Activated CD4-positive, alpha-beta T cell treated with anti-CD3 and anti-CD28 coated beads for 36 hours (primary cell): ENCODE results near the gene HEXD. TPM values are rescaled to one million over a fixed set of nuclear protein-coding genes. Genes with fewer than 3 reads are reported as not detected.
"Not testable (repeated sequence)": the region's sequence is repeated elsewhere in the genome, so short reads cannot be mapped to it uniquely, and the experiment has no call there.

Experiments used
- ATAC-seq: fragments of 200-7000 bp; cut with Tn5 transposase; one replicate; pipeline ENCODE4 v1.10.0; 2021; ENCODE audit warnings: mild to moderate bottlenecking, moderate library complexity
- CTCF ChIA-PET: fragments of 350-600 bp; sonication (Branson Sonifier 250); formaldehyde crosslinking; loops from one replicate; lab custom pipeline; 2021; ENCODE audit warnings: antibody characterized with exemption; lab: Charles Lee
- POLR2A ChIA-PET: fragments of 350-600 bp; sonication (Branson Sonifier 250); formaldehyde crosslinking; loops from one replicate; lab custom pipeline; 2021; ENCODE audit warnings: antibody characterized with exemption, inconsistent platforms; lab: Charles Lee
- DNase-seq: peaks from one replicate; pipeline ENCODE4 v3.0.0-alpha.2; 2020
- H3K27ac Mint-ChIP-seq: one replicate; pipeline ENCODE4 v1.8.0; 2021; ENCODE audit warnings: mixed read lengths
- H3K27me3 Mint-ChIP-seq: one replicate; pipeline ENCODE4 v1.8.0; 2021; ENCODE audit warnings: mixed read lengths
- H3K36me3 Mint-ChIP-seq: one replicate; pipeline ENCODE4 v1.8.0; 2021; ENCODE audit warnings: low read depth, mixed read lengths
- H3K4me1 Mint-ChIP-seq: one replicate; pipeline ENCODE4 v1.8.0; 2021; ENCODE audit warnings: mixed read lengths
- H3K4me3 Mint-ChIP-seq: one replicate; pipeline ENCODE4 v1.8.0; 2021; ENCODE audit warnings: mild to moderate bottlenecking, moderate library complexity, mixed read lengths
- H3K9me3 Mint-ChIP-seq: one replicate; pipeline ENCODE4 v1.8.0; 2021; ENCODE audit warnings: low read depth, mixed read lengths
- intact Hi-C, 2 experiments: fragments of 100-400 bp; cut with DNase I in 1 of 2; cut with micrococcal nuclease in 1 of 2; formaldehyde crosslinking; loops; one replicate each; pipeline versions ENCODE4 v1.14.2 to v1.15.1; 2022 to 2024; cut with DNase I, micrococcal nuclease
- total RNA-seq, 2 experiments: library from RNA; stranded (reverse); gene quantifications; one replicate each; pipeline ENCODE4 v1.2.3, GENCODE V29; 2021

The HEXD gene
- total RNA-seq, 2 experiments from 2014 or later, result 23.3 to 26.0 TPM

- peaks cover 24% of the 10 kb centered on the region for H3K36me3 Mint-ChIP-seq
- peak overlapping the region; percentile 79 for H3K4me3 Mint-ChIP-seq
- POLR2A ChIA-PET, result interaction anchor here (1.2 to 1.8 kb wide), 2 partner anchors 8 to 62 kb away, joined by 5 to 6 read pairs; partner anchors contain the start of gene FOXK2
- H3K9me3 Mint-ChIP-seq, result no peaks in the 10 kb centered on the region
- no peaks in the 10 kb centered on the region for H3K27me3 Mint-ChIP-seq
- CTCF ChIA-PET, result interaction anchor here (0.9 kb wide), 1 partner anchor 32 kb away, joined by 3 read pairs; no protein-coding TSS in a partner anchor
- DNase-seq (no peak), ATAC-seq (no peak)
- H3K27ac Mint-ChIP-seq, result peak overlapping the region; percentile 99
- peaks cover 33% of the 10 kb centered on the region for H3K4me1 Mint-ChIP-seq
- intact Hi-C loops, result loop anchor here (5.0 to 10.0 kb wide), 2 partner anchors 95 to 542 kb away; partner anchors contain the start of genes PCYT2 (in 1 of the 2) and SIRT7 (in 1 of the 2)
Measured at GRCh38 chr17:82457073-82457928, 39.2 kb downstream of the HEXD start.

- Mint-ChIP-seq H3K36me3 (peaks cover 30% of the 10 kb centered on the region), H3K27me3 (no peaks in the 10 kb centered on the region), H3K9me3 (no peaks in the 10 kb centered on the region), H3K4me3 (peak overlapping the region; percentile 79), H3K27ac (peak overlapping the region; percentile 99), H3K4me1 (peaks cover 30% of the 10 kb centered on the region)
- CTCF ChIA-PET, result interaction anchor here (0.9 kb wide), 1 partner anchor 32 kb away, joined by 3 read pairs; no protein-coding TSS in a partner anchor
- POLR2A ChIA-PET, result interaction anchor here (1.2 to 1.8 kb wide), 2 partner anchors 9 to 61 kb away, joined by 5 to 6 read pairs; partner anchors contain the start of gene FOXK2
- ATAC-seq (no peak), DNase-seq (no peak)
- intact Hi-C loops, result loop anchor here (1.0 to 10.0 kb wide), 19 partner anchors 8 to 593 kb away; partner anchors contain the start of genes CYBC1 (in 2 of the 2), FOXK2 (in 2 of the 2), ALYREF (in 1 of the 2) and ANAPC11 (in 1 of the 2)
Measured at GRCh38 chr17:82457929-82458178, 39.7 kb downstream of the HEXD start.

- no peaks in the 10 kb centered on the region for H3K9me3 Mint-ChIP-seq
- H3K27me3 Mint-ChIP-seq, result no peaks in the 10 kb centered on the region
- peaks cover 28% of the 10 kb centered on the region for H3K4me1 Mint-ChIP-seq
- H3K36me3 Mint-ChIP-seq, result peaks cover 32% of the 10 kb centered on the region
- POLR2A ChIA-PET, result interaction anchor here (1.2 to 1.8 kb wide), 2 partner anchors 9 to 61 kb away, joined by 5 to 6 read pairs; partner anchors contain the start of gene FOXK2
- intact Hi-C loops, result loop anchor here (1.0 to 10.0 kb wide), 19 partner anchors 8 to 592 kb away; partner anchors contain the start of genes CYBC1 (in 2 of the 2), FOXK2 (in 2 of the 2), ALYREF (in 1 of the 2) and ANAPC11 (in 1 of the 2)
- H3K27ac Mint-ChIP-seq, result peak within 1 kb of the TSS; percentile 99
- CTCF ChIA-PET, result interaction anchor here (0.9 kb wide), 1 partner anchor 33 kb away, joined by 3 read pairs; no protein-coding TSS in a partner anchor
- peak; percentile 98 for DNase-seq
- ATAC-seq, result peak; percentile 99
- H3K4me3 Mint-ChIP-seq, result peak within 1 kb of the TSS; percentile 79
Measured at GRCh38 chr17:82458179-82458884, 40.2 kb downstream of the HEXD start, which contains the start of gene NARF. Gene NARF, plus strand, starts transcription at chr17:82458741. Its CDS starts 63 bp downstream, at chr17:82458804.

GRCh38 chr17:82458885-82459424, 40.8 kb downstream of the HEXD start:
- ATAC-seq, result no peak
- intact Hi-C loops, result loop anchor here (1.0 to 10.0 kb wide), 19 partner anchors 9 to 592 kb away; partner anchors contain the start of genes CYBC1 (in 2 of the 2), FOXK2 (in 2 of the 2), ALYREF (in 1 of the 2) and ANAPC11 (in 1 of the 2)
- H3K4me3 Mint-ChIP-seq, result peak overlapping the region; percentile 79

GRCh38 chr17:82459936-82460335, 41.8 kb downstream of the HEXD start:
- DNase-seq, POLR2A ChIA-PET, ATAC-seq, H3K9me3 Mint-ChIP-seq, H3K4me3 Mint-ChIP-seq, H3K27me3 Mint-ChIP-seq, H3K27ac Mint-ChIP-seq: not testable (repeated sequence)
- peaks cover 34% of the 10 kb centered on the region for H3K4me1 Mint-ChIP-seq
- intact Hi-C loops, result loop anchor here (2.0 to 10.0 kb wide), 6 partner anchors 59 to 591 kb away; partner anchors contain the start of genes CENPX (in 1 of the 2), FOXK2 (in 1 of the 2), LRRC45 (in 1 of the 2) and PCYT2 (in 1 of the 2)
- CTCF ChIA-PET, result interaction anchor here (0.9 kb wide), 1 partner anchor 93 kb away, joined by 4 read pairs; no protein-coding TSS in a partner anchor
- peaks cover 46% of the 10 kb centered on the region for H3K36me3 Mint-ChIP-seq

More at GRCh38 chr17:82458885-82459424, 40.8 kb downstream of the HEXD start:
- H3K36me3 Mint-ChIP-seq, result peaks cover 36% of the 10 kb centered on the region
- no peaks in the 10 kb centered on the region for H3K27me3 Mint-ChIP-seq
- DNase-seq, result peak; percentile 50
- POLR2A ChIA-PET, result no interaction called here
- H3K27ac Mint-ChIP-seq, result peak overlapping the region; percentile 83
- CTCF ChIA-PET, result no interaction called here
- peaks cover 28% of the 10 kb centered on the region for H3K4me1 Mint-ChIP-seq
- H3K9me3 Mint-ChIP-seq, result no peaks in the 10 kb centered on the region

GRCh38 chr17:82461827-82462524, 43.8 kb downstream of the HEXD start:
- peaks cover 29% of the 10 kb centered on the region for H3K4me1 Mint-ChIP-seq
- intact Hi-C loops, result no loop called here
- no peaks in the 10 kb centered on the region for H3K9me3 Mint-ChIP-seq
- peaks cover 56% of the 10 kb centered on the region for H3K36me3 Mint-ChIP-seq
- no peaks in the 10 kb centered on the region for H3K27me3 Mint-ChIP-seq
- no peak overlapping the region for H3K27ac Mint-ChIP-seq
- H3K4me3 Mint-ChIP-seq, result no peak overlapping the region
- no peak for DNase-seq
- ChIA-PET POLR2A (interaction anchor here (0.7 kb wide), 1 partner anchor 13 kb away, joined by 4 read pairs; no protein-coding TSS in a partner anchor), CTCF (interaction anchor here (0.7 to 1.4 kb wide), 3 partner anchors 19 to 44 kb away, joined by 3 to 5 read pairs (median 3); partner anchors contain the start of gene HEXD)
- ATAC-seq, result no peak

GRCh38 chr17:82463391-82463790, 45.2 kb downstream of the HEXD start:
- ATAC-seq, result no peak
- H3K27me3 Mint-ChIP-seq, result no peaks in the 10 kb centered on the region
- POLR2A ChIA-PET, result no interaction called here

GRCh38 chr17:82463925-82464566, 45.9 kb downstream of the HEXD start:
- Mint-ChIP-seq H3K4me3 (no peak overlapping the region), H3K36me3 (peaks cover 62% of the 10 kb centered on the region), H3K4me1 (peaks cover 22% of the 10 kb centered on the region), H3K27me3 (no peaks in the 10 kb centered on the region), H3K9me3 (no peaks in the 10 kb centered on the region), H3K27ac (peak overlapping the region; percentile 51)
- intact Hi-C loops, result no loop called here
- CTCF ChIA-PET, result no interaction called here
- ATAC-seq (no peak), DNase-seq (no peak)
- POLR2A ChIA-PET, result no interaction called here

More at GRCh38 chr17:82463391-82463790, 45.2 kb downstream of the HEXD start:
- Mint-ChIP-seq H3K4me3 (no peak overlapping the region), H3K36me3 (peaks cover 57% of the 10 kb centered on the region), H3K9me3 (no peaks in the 10 kb centered on the region), H3K27ac (peak overlapping the region; percentile 51), H3K4me1 (peaks cover 19% of the 10 kb centered on the region)
- CTCF ChIA-PET, result interaction anchor here (1.4 kb wide), 1 partner anchor 40 kb away, joined by 3 read pairs; no protein-coding TSS in a partner anchor
- intact Hi-C loops, result no loop called here
- DNase-seq, result no peak

- no peak for ATAC-seq
- DNase-seq, result no peak
- ChIA-PET CTCF (interaction anchor here (0.6 kb wide), 1 partner anchor 26 kb away, joined by 3 read pairs; no protein-coding TSS in a partner anchor), POLR2A (no interaction called here)
- no peaks in the 10 kb centered on the region for H3K9me3 Mint-ChIP-seq
- peaks cover 66% of the 10 kb centered on the region for H3K36me3 Mint-ChIP-seq
- H3K27me3 Mint-ChIP-seq, result no peaks in the 10 kb centered on the region
- no peak overlapping the region for H3K27ac Mint-ChIP-seq
- intact Hi-C loops, result no loop called here
- H3K4me1 Mint-ChIP-seq, result peaks cover 19% of the 10 kb centered on the region
- no peak overlapping the region for H3K4me3 Mint-ChIP-seq
Measured at GRCh38 chr17:82464567-82464929, 46.4 kb downstream of the HEXD start.
